GM18520 (cell line): ENCODE data around the gene CCDC141.
"Not testable (repeated sequence)": the region's sequence is repeated elsewhere in the genome, so short reads cannot be mapped to it uniquely, and the experiment has no call there.

Source experiments
- ATAC-seq: cut with Tn5 transposase; IDR thresholded peaks from one replicate; pipeline ENCODE4 v1.9.1; 2021; ENCODE audit not compliant: unreplicated experiment

The CCDC141 gene, protein sequence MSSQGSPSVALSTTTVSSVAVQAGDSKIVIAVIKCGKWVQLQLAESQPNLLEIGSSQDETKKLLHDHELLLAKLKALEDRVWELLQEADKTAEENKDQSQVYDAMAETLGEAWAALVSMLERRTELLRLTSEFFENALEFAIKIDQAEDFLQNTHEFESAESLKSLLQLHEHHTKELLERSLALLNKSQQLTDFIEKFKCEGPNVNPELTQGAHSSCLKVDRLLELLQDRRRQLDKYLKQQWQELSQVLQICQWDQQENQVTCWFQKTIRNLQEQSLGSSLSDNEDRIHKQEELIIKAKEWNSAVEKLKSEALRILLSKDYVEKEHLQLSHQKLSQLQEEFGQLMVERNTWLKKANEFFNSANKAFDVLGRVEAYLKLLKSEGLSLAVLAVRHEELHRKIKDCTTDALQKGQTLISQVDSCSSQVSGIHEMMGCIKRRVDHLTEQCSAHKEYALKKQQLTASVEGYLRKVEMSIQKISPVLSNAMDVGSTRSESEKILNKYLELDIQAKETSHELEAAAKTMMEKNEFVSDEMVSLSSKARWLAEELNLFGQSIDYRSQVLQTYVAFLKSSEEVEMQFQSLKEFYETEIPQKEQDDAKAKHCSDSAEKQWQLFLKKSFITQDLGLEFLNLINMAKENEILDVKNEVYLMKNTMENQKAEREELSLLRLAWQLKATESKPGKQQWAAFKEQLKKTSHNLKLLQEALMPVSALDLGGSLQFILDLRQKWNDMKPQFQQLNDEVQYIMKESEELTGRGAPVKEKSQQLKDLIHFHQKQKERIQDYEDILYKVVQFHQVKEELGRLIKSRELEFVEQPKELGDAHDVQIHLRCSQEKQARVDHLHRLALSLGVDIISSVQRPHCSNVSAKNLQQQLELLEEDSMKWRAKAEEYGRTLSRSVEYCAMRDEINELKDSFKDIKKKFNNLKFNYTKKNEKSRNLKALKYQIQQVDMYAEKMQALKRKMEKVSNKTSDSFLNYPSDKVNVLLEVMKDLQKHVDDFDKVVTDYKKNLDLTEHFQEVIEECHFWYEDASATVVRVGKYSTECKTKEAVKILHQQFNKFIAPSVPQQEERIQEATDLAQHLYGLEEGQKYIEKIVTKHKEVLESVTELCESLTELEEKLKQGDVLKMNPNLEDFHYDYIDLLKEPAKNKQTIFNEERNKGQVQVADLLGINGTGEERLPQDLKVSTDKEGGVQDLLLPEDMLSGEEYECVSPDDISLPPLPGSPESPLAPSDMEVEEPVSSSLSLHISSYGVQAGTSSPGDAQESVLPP (N-terminal part only)

GRCh38 chr2:179049546-179050311 lies at the start of gene CCDC141:
Gene CCDC141, minus strand, starts transcription at chr2:179050137. Its CDS starts 196 bp downstream, at chr2:179049941.
- ATAC-seq = peak; percentile 44

GRCh38 chr2:179098080-179098689 lies 48.2 kb upstream of the CCDC141 start:
- no peak for ATAC-seq

- no peak for ATAC-seq
Observed at GRCh38 chr2:179097131-179097530, 47.2 kb upstream of the CCDC141 start.

- peak; percentile 98 for ATAC-seq
Observed at GRCh38 chr2:179096090-179096489, 46.2 kb upstream of the CCDC141 start.

DNA sequence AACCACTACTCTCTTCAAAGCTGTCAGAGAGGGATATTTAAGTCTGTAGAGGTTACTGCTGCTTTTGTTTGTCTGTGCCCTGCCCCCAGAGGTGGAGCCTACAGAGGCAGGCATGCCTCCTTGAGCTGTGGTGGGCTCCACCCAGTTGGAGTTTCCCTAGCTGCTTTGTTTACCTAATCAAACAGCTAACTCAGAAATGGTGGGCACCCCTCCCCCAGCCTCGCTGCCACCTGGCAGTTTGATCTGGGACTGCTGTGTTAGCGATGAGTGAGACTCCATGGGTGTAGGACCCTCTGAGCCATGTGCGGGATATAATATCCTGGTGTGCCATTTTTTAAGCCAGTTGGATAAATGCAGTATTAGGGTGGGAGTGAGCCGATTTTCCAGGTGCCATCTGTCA lies 43.0 kb upstream of the CCDC141 start:
- ATAC-seq = not testable (repeated sequence)

- no peak for ATAC-seq
Observed at GRCh38 chr2:179082697-179083096, 32.8 kb upstream of the CCDC141 start.

GRCh38 chr2:179081954-179082353 lies 32.0 kb upstream of the CCDC141 start:
- ATAC-seq = no peak

DNA sequence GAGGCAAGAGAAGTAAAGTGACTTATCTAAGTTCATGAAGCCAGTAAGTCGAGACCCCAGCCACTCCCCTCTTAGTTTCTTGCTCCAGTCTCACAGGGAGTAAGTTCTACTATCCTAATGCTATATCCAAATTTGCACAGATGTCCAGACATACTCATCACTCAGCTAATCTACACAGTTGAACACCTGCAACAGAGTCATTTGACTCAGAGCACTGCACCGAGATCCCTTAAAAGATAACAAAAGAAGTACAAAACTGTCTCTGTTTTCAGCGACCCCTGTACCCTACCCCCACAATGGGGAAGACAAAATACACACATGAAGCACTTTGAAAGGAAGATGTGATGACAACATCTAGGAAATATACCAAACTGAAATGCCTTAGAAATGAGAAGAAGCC lies 22.6 kb upstream of the CCDC141 start:
- no peak for ATAC-seq

DNA sequence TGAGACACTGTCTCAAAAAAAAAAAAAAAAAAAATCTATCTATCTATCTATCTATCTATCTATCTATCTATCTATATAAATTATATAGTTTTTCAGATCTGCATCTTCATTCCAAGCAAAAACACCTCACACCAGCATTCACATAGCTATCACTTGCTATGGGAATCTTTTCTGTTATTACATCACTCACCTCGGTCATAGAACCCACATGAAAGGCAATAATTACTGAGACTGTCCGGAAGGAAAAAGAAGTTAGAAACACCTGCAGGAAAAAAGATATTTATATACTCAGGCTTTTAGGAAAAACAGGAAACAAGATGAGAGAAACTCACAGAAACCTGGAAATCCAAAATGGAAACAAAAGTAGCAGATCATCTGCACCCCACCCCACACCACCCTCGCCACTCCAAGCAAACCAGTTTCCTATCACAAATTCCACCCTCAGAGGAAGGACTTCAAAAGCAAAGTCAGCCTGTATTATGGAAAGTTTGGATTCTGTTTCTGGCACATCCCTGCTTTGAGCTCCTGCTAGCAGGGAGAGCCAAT lies 21.9 kb upstream of the CCDC141 start:
- ATAC-seq = no peak

GRCh38 chr2:179070895-179071294 lies 21.0 kb upstream of the CCDC141 start:
- no peak for ATAC-seq

DNA sequence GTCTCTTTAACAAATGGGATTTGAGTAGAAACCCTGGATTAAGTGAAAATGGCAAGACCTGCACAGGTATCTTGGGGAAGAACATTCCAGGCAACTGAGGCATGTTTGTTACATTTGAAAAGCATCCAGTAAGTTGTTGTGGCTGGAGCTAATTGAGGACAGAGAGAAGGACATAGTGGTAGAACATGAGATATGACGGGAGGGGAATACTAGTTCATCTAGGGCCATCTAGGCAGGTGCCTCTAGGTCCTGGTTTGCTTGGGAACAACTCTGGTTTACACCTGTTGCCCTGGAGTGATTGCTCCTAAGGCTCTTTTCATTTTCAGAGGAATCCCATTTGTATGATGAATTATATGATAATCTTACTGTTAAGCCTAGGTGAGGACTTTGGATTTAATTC lies 19.7 kb upstream of the CCDC141 start:
- no peak for ATAC-seq

DNA sequence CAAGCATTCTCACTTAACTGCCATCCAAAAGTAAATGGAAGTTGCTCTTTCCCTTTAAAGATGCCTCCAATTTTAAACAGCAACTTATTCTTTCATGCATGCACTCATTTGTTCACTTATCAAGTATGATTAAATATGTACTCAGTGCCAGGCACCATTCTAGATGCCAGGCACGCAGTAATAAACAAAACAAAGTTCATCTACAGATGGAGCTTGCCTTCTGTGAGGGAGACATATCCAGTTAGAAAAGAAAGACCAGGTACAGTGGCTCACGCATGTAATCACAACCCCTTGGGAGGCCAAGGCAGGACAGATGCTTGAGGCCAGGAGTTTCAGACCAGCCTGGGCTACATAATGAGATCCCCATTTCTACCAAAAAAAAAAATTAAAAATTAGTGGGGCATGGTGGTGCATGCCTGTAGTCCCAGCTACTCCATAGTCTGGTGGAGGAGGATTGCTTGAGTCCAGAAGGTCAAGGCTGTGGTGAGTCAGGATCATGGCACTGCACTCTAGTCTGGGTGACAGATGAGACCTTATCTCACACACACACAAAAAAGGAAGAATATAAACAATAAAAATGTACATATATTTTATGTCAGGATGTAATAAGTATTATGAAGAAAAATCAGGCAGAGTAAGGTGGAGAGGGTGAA lies 19.2 kb upstream of the CCDC141 start:
- no peak for ATAC-seq

- no peak for ATAC-seq
Observed at GRCh38 chr2:179059026-179059700, 9.2 kb upstream of the CCDC141 start.

DNA sequence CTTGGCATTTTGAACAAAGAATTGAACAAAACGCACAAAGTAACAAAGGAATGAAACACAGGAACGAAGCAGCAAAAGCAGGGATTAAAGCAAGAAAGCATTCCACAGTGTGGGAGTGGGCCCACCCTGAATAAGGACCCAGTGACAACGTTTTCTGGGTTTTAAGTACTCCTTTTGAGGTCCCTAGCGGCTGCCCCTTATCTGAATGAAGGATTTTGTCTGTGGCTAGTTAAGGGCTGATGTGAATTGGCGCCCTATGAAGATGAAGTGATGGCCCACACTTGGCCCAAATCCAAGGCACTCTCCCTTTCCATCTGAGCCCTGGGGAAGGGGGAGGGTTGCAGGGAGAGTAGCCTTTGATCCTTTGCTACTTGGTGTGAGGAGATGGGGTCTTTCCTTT lies 7.8 kb upstream of the CCDC141 start:
- no peak for ATAC-seq

GRCh38 chr2:179053568-179053967 lies 3.6 kb upstream of the CCDC141 start:
- not testable (repeated sequence) for ATAC-seq

DNA sequence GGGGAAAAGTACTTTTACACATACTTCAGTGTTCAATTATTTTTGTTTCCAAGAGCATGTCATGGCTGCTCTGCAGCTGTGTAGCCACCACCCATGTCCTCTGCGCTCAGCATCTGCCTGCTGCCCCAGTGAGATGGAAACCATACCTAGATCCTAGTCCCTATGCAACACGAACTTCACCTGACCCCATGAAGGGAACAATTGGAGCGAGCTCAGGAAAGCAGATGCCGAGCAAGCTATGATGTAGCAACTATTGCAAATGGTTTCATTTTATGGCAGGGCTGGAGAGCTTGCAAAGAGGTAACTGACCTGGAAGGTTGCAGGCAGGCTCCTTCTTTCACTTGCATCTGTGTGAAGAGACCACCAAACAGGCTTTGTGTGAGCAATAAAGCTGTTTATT lies 1.3 kb upstream of the CCDC141 start:
- no peak for ATAC-seq

DNA sequence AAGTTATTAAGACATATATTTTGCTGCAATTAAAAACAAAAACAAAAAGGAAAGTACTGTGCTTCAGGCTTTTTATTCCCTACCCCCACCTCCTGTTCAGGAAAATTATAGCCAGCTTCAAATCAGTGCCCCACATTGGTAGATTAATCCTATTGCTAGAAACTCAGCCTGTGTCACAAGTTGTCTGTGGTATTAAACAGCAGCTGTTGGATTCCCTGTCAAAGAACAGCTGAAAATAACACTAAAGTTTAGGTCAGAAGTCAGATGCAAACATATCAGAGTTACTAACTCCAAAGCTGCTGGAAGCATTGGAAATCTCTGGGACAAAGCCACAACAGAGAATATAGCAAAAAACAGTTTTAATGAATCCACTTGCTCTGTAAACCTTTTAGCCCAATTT lies 818 bp upstream of the CCDC141 start:
- no peak for ATAC-seq

DNA sequence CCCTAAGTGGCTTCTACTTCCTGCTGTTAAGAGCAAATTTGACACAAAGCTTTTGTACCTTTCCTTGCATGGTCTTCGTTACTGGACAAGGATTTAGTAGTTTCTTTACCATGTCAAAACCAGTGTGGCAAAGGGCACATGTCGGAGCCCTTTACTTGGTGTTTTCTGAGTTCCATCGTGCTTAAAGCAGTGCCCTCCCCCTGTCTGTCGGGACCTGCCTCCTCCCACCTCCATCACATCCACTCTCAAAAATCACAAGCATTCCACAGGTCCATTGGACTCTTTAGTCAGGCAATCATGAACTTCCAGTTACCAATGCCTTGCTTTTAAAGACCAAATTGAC lies 763 bp downstream of the CCDC141 start:
- peak; percentile 25 for ATAC-seq

GRCh38 chr2:179048099-179048498 lies 1.8 kb downstream of the CCDC141 start:
- no peak for ATAC-seq
